ENCODE results near the gene EIF4A2. TPM values are rescaled to one million over a fixed set of nuclear protein-coding genes. Genes with fewer than 3 reads are reported as not detected.
A peak's percentile ranks its signal among the peaks of the same experiment; 100 is the strongest.

The EIF4A2 gene
- 470 and 740 TPM in 2 replicates for total RNA-seq

- peak; percentile 60 for DNase-seq (ENCODE audit: low read depth, low spot score)
Observed at GRCh38 chr3:186783058-186783730, at the start of gene EIF4A2. Gene EIF4A2, plus strand, starts transcription at chr3:186783577. Its CDS starts 34 bp downstream, at chr3:186783611.

- DNase-seq (ENCODE audit: low read depth, low spot score): no peak
Observed at GRCh38 chr3:186742618-186743380, 40.6 kb upstream of the EIF4A2 start.

- no peak for DNase-seq (ENCODE audit: low read depth, low spot score)
Observed at GRCh38 chr3:186743666-186744065, 39.7 kb upstream of the EIF4A2 start.

- peak; percentile 60 for DNase-seq (ENCODE audit: low read depth, low spot score)
Observed at GRCh38 chr3:186746008-186746407, 37.4 kb upstream of the EIF4A2 start.

GRCh38 chr3:186750316-186750715 lies 33.1 kb upstream of the EIF4A2 start:
- no peak for DNase-seq (ENCODE audit: low read depth, low spot score)

- no peak for DNase-seq (ENCODE audit: low read depth, low spot score)
Observed at GRCh38 chr3:186751480-186751879, 31.9 kb upstream of the EIF4A2 start.

GRCh38 chr3:186754006-186754405 lies 29.4 kb upstream of the EIF4A2 start:
- DNase-seq (ENCODE audit: low read depth, low spot score): no peak

GRCh38 chr3:186754871-186755270 lies 28.5 kb upstream of the EIF4A2 start:
- DNase-seq (ENCODE audit: low read depth, low spot score): no peak

GRCh38 chr3:186757214-186757613 lies 26.2 kb upstream of the EIF4A2 start:
- DNase-seq (ENCODE audit: low read depth, low spot score): no peak

GRCh38 chr3:186757686-186758220 lies 25.6 kb upstream of the EIF4A2 start:
- DNase-seq (ENCODE audit: low read depth, low spot score): no peak

GRCh38 chr3:186759231-186759930 lies 24.0 kb upstream of the EIF4A2 start:
- DNase-seq (ENCODE audit: low read depth, low spot score): no peak

- DNase-seq (ENCODE audit: low read depth, low spot score): no peak
Observed at GRCh38 chr3:186760141-186760833, 23.1 kb upstream of the EIF4A2 start.

GRCh38 chr3:186760897-186761447 lies 22.4 kb upstream of the EIF4A2 start:
- no peak for DNase-seq (ENCODE audit: low read depth, low spot score)

- DNase-seq (ENCODE audit: low read depth, low spot score): no peak
Observed at GRCh38 chr3:186772281-186772694, 11.1 kb upstream of the EIF4A2 start.

GRCh38 chr3:186772701-186773417 lies 10.5 kb upstream of the EIF4A2 start:
- DNase-seq (ENCODE audit: low read depth, low spot score): no peak

- no peak for DNase-seq (ENCODE audit: low read depth, low spot score)
Observed at GRCh38 chr3:186775999-186776398, 7.4 kb upstream of the EIF4A2 start.

GRCh38 chr3:186779204-186779603 lies 4.2 kb upstream of the EIF4A2 start:
- no peak for DNase-seq (ENCODE audit: low read depth, low spot score)

GRCh38 chr3:186782542-186783057 lies 777 bp upstream of the EIF4A2 start:
- no peak for DNase-seq (ENCODE audit: low read depth, low spot score)

GRCh38 chr3:186783731-186784515 lies 546 bp downstream of the EIF4A2 start:
- no peak for DNase-seq (ENCODE audit: low read depth, low spot score)

Data from pulmonary artery endothelial cell (primary cell).